Measurements from ENCODE around the gene AGAP1.

DNA sequence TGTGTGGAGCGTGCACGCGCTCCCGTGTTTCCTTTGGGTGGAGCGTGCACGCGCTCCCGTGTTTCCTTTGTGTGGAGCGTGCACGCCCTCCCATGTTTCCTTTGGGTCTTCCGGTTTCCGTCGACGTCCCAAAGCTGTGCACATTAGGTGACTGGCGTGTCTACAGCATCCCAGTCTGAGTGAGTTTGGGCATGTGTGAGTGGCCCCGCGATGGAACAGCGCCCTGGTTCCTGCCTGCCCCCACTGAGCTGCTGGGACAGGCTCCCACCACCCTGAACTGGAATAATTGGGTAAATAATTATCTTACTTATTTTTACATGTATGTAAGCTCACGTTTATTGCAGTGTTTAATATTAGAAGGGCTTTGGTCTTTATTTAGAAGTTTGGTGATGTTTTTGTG is 104.2 kb downstream of the AGAP1 start:
- TF ChIP-seq, protein P1, sequence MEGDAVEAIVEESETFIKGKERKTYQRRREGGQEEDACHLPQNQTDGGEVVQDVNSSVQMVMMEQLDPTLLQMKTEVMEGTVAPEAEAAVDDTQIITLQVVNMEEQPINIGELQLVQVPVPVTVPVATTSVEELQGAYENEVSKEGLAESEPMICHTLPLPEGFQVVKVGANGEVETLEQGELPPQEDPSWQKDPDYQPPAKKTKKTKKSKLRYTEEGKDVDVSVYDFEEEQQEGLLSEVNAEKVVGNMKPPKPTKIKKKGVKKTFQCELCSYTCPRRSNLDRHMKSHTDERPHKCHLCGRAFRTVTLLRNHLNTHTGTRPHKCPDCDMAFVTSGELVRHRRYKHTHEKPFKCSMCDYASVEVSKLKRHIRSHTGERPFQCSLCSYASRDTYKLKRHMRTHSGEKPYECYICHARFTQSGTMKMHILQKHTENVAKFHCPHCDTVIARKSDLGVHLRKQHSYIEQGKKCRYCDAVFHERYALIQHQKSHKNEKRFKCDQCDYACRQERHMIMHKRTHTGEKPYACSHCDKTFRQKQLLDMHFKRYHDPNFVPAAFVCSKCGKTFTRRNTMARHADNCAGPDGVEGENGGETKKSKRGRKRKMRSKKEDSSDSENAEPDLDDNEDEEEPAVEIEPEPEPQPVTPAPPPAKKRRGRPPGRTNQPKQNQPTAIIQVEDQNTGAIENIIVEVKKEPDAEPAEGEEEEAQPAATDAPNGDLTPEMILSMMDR (IDR thresholded peaks at IDR 0.05), result no peak
- no peak for TF ChIP-seq POLR2A (IDR thresholded peaks at IDR 0.05)

Data from vagina (tissue), 2 donors.